ENCODE data around the gene SPEG.

The SPEG gene

DNA sequence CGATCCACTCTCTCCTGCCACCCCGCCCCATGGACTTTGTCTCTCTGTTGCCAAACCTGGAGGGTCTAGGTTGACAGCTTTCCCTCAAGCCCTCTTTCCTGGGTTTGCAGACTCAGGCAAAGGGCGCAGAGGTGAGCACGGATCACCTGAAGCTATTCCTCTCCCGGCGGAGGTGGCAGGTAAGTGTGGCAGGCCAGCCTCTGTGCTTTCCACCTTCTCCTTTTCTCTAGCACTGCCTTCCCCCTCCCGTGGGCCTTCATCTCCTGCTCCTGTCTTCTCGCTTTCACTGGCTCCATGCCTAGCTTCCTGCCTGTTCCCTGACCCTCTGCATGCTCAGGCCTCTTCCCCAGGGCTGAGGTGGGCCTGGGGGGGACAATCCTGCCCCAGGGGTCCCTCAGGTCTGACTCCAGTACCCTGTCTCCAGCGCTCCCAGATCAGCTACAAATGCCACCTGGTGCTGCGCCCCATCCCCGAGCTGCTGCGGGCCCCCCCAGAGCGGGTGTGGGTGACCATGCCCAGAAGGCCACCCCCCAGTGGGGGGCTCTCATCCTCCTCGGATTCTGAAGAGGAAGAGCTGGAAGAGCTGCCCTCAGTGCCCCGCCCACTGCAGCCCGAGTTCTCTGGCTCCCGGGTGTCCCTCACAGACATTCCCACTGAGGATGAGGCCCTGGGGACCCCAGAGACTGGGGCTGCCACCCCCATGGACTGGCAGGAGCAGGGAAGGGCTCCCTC lies 48.2 kb downstream of the SPEG start:
- no peak for DNase-seq

DNA sequence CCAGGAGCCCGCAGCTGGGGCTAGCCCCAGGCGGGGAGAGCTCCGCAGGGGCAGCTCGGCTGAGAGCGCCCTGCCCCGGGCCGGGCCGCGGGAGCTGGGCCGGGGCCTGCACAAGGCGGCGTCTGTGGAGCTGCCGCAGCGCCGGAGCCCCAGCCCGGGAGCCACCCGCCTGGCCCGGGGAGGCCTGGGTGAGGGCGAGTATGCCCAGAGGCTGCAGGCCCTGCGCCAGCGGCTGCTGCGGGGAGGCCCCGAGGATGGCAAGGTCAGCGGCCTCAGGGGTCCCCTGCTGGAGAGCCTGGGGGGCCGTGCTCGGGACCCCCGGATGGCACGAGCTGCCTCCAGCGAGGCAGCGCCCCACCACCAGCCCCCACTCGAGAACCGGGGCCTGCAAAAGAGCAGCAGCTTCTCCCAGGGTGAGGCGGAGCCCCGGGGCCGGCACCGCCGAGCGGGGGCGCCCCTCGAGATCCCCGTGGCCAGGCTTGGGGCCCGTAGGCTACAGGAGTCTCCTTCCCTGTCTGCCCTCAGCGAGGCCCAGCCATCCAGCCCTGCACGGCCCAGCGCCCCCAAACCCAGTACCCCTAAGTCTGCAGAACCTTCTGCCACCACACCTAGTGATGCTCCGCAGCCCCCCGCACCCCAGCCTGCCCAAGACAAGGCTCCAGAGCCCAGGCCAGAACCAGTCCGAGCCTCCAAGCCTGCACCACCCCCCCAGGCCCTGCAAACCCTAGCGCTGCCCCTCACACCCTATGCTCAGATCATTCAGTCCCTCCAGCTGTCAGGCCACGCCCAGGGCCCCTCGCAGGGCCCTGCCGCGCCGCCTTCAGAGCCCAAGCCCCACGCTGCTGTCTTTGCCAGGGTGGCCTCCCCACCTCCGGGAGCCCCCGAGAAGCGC lies 49.1 kb downstream of the SPEG start:
- no peak for DNase-seq

DNA sequence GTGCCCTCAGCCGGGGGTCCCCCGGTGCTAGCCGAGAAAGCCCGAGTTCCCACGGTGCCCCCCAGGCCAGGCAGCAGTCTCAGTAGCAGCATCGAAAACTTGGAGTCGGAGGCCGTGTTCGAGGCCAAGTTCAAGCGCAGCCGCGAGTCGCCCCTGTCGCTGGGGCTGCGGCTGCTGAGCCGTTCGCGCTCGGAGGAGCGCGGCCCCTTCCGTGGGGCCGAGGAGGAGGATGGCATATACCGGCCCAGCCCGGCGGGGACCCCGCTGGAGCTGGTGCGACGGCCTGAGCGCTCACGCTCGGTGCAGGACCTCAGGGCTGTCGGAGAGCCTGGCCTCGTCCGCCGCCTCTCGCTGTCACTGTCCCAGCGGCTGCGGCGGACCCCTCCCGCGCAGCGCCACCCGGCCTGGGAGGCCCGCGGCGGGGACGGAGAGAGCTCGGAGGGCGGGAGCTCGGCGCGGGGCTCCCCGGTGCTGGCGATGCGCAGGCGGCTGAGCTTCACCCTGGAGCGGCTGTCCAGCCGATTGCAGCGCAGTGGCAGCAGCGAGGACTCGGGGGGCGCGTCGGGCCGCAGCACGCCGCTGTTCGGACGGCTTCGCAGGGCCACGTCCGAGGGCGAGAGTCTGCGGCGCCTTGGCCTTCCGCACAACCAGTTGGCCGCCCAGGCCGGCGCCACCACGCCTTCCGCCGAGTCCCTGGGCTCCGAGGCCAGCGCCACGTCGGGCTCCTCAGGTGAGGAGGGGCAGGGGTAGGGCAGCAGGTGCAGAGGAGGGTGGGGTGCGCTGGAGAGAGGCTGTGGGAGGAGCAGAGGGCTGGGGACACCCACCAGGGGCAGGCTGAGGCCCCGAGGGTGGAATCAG lies 49.9 kb downstream of the SPEG start:
- no peak for DNase-seq

DNA sequence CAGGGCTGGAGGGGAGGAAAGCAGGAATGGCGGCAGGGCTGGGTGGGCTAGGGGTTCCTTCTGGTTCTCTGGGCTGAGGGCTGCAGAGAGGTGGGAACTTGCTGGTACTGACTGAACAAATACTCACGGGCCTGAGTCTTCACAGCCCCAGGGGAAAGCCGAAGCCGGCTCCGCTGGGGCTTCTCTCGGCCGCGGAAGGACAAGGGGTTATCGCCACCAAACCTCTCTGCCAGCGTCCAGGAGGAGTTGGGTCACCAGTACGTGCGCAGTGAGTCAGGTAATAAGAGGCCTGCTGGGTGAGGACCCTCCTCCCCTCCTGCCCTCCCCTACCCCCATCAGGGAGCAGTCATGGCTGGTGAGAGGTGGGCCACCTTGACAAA lies 50.5 kb downstream of the SPEG start:
- no peak for DNase-seq

DNA sequence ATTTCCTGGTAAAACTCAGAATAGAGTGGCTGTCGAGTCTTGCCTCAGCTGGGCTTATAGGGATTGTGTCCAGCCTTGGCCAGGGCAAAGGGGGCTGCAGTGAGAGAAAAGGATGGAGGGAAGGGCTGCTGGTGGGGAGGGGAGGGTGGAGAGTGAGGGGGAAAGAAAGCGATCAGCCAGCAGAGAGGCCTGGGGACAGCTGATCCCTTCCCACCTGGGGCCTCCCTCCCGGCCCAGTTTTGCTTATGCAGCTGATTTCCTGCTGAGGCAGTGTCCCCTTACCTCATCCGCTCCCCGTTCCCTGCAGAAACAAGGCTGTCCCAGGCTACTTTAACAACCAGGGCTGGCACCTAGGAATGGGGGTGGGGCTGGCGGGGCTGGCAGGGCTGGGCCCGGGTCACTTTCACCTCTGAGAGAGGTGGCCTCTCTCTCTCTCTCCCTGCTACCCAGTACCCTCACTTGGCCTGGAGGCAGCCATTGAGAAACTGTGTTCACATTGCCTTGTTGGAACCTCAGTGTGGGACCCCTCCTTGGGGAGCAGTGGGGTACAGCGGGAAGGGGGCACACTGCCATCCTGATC lies 51.8 kb downstream of the SPEG start:
- DNase-seq: no peak

DNA sequence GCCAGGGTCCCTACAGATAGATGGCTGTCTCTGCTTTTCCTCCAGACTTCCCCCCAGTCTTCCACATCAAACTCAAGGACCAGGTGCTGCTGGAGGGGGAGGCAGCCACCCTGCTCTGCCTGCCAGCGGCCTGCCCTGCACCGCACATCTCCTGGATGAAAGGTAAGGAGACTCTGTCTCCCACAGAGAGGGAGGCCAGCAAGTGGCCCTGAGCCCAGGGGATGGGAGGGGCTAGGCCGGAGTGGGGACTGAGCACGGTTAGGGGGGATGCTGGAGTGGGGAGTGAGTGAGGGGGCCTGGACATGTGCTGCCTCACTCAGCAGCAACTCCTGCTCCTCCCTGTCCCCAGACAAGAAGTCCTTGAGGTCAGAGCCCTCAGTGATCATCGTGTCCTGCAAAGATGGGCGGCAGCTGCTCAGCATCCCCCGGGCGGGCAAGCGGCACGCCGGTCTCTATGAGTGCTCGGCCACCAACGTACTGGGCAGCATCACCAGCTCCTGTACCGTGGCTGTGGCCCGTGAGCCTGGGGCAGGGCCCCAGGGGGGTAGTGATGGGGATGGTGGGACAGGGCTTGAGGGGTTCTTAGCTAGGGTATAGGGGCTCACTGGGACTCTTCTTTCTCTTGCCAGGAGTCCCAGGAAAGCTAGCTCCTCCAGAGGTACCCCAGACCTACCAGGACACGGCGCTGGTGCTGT lies 53.7 kb downstream of the SPEG start:
- no peak for DNase-seq

DNA sequence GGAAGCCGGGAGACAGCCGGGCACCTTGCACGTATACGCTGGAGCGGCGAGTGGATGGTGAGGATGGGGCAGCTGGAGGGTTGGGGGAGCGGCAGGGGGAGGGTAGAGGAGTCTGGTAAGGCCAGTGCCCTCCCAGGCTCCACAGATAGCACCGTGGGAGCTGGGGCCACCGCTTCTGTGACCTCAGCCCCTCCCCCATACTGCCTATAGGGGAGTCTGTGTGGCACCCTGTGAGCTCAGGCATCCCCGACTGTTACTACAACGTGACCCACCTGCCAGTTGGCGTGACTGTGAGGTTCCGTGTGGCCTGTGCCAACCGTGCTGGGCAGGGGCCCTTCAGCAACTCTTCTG lies 54.2 kb downstream of the SPEG start:
- DNase-seq: no peak

DNA sequence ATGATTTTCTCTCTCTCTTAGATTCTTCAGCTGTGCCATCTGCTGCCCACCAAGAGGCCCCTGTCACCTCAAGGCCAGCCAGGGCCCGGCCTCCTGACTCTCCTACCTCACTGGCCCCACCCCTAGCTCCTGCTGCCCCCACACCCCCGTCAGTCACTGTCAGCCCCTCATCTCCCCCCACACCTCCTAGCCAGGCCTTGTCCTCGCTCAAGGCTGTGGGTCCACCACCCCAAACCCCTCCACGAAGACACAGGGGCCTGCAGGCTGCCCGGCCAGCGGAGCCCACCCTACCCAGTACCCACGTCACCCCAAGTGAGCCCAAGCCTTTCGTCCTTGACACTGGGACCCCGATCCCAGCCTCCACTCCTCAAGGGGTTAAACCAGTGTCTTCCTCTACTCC lies 54.7 kb downstream of the SPEG start:
- DNase-seq: no peak

DNA sequence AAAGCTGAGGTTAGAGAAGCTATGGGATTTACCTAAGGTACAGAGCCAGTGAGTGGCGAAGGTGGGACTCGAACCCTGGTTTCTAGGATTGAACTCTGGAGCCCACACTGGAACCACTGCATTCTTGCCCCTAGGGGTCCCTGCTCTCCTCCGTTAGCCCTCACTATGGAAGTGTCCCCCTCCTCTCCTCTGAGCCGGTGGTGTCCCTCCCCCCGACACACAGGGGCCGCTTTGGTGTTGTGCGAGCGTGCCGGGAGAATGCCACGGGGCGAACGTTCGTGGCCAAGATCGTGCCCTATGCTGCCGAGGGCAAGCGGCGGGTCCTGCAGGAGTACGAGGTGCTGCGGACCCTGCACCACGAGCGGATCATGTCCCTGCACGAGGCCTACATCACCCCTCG lies 55.5 kb downstream of the SPEG start:
- DNase-seq: no peak

DNA sequence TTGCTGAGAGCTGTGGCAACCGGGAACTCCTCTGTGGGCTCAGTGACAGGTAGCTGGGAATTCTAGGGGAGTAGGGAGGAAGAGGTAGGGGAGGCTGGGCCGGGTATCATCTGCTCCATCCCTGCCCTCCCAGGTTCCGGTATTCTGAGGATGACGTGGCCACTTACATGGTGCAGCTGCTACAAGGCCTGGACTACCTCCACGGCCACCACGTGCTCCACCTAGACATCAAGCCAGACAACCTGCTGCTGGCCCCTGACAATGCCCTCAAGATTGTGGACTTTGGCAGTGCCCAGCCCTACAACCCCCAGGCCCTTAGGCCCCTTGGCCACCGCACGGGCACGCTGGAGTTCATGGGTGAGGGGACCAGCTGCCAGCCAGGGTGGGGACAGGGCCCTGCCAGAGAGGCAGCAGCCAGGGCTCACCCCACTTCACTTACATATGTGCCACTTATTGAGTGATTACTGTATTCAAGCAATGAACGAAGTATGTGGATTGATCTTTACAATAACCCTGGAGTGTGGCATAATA lies 56.0 kb downstream of the SPEG start:
- no peak for DNase-seq

DNA sequence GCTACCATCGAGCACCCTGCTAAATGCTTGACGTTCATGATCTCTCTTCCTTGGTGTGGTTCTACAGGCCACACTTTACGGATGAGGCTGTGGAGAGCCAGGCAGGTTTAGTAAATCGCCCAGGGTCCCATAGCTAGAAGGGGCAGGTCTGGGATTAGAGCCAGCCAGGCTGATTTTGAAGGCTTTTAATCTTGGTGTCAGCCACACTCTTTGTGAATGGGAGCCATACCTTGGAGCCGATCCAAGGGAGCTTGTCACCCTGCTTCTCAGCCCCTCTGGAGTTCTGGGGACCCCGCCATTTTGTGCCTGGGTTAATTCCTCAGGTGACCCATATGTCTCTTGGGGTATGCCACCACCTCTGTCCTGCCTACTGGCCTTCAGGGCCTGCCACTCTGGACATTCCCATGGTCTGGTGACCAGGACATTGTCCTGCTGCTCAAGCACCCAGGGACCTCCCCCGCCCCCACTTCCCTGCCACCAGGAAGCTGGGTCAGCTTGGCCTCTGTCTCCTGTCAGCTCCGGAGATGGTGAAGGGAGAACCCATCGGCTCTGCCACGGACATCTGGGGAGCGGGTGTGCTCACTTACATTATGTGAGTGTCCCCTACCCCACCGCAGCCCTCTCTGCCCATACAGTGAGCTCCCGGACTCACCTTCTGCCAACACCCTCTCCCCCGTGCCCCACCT lies 56.8 kb downstream of the SPEG start:
- DNase-seq: no peak

DNA sequence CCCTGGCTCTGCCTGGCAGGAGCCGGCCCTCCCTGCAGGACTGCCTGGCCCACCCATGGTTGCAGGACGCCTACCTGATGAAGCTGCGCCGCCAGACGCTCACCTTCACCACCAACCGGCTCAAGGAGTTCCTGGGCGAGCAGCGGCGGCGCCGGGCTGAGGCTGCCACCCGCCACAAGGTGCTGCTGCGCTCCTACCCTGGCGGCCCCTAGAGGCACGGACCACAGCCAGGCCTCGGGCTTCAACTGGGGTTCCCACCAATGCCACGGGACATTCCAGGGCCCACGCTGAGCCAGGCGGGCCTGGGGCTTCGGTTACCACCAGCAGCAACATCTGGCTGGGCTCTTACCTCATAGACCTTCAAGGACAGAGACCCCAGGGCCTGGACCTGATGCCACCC lies 57.9 kb downstream of the SPEG start:
- DNase-seq: no peak

DNA sequence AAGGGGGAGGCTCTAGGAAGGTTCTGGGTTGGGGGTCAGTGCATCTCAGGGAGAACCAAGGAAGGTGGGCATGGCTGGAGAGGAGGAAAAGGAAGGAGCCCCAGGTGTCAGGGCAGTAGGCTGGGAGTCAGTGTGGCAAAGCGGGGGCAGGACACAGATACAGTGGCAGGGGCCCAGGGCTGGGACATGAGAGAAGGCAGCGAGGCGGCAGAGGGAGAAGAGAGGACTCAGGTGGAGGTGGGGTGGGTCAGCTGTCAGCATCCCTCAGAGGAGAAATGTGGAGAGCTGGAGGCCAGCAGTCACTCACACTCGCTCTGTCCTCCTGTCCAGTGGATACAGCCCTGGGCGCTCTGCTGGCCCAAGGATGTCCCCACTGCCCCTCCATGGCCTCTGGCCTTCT lies 58.4 kb downstream of the SPEG start:
- DNase-seq: no peak

DNA sequence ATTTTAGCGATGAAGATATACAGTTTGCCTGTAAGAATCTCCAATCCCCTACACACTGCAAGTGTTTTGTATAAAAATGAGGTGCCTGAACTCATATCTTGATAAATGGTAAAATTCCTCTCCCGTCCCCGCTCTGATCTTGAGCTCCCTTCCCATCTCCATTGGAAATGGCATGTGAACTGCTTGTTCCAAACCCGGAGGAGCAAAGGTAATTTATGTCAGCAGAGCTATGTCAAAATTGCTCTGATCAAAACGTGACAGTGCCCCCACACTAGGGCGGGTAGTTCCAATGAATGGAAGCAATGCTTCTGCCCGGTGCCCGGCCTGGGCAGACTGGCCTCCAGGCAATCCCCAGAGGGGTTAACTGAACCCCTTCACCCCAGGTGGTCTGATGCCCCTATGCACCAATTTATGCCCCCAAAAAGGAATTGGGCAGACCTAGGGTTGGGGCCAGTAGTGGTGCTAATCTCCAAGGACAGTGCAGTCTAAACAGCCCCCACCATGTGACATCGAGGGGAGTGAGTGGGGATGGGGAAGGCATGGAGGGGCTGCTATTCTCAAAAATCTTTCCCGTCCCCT lies 60.4 kb downstream of the SPEG start:
- no peak for DNase-seq

DNA sequence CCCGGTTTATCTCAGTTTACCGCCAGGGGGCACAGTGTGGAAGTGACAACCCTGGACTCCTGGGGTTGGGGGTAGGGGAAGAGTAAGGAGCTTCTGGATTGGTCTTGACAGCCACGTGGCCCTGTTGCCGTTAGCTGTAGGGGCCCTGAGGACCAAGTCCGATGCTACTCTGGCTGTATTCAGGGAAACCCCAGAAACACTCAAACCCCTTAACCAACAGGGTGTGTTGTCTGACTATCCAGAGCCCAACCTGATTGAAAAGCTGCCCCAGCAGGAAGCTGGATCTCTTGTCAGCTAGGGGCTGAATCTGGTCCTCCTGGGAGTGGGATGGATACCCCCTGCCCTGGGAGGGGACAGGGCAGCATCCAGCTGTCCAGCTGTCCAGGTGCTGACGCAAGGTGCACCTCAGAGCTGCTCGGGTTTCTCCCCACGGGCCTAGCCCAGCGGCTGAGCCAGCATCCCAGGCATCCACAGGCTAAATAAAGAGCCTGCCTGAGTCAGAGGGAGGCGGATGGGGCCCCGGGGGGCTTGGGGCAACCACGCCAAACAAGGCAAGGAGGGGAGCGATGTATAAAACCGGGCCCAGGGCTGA lies 61.0 kb downstream of the SPEG start:
- DNase-seq: no peak

DNA sequence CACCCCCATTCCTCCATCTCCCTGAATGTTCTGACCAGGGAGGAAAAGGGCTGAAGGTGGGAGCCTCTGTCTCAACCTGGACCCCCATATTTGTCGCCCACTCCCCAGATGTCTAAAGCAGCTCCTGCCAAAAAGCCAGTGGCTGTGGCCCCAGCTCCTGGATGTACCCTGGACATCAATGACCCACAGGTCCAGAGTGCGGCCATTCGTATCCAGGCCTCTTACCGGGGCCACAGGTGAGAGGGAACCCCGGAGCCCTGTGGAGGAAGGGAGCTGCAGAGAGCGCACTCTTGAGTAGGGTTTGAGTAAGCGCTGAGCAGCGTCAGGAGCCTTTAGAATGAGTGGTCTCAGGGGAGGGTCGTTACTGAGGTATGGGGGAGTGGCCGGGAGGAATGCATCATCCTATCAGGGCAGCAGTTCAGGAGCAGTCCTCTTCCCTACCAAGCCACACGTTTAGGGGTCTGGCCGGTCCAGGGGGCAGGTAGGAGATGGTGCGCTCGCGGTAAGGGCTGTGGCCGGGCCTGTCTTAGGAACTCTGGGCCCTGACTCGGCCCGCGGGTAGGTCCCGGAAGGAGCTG lies 61.7 kb downstream of the SPEG start:
- DNase-seq: no peak

DNA sequence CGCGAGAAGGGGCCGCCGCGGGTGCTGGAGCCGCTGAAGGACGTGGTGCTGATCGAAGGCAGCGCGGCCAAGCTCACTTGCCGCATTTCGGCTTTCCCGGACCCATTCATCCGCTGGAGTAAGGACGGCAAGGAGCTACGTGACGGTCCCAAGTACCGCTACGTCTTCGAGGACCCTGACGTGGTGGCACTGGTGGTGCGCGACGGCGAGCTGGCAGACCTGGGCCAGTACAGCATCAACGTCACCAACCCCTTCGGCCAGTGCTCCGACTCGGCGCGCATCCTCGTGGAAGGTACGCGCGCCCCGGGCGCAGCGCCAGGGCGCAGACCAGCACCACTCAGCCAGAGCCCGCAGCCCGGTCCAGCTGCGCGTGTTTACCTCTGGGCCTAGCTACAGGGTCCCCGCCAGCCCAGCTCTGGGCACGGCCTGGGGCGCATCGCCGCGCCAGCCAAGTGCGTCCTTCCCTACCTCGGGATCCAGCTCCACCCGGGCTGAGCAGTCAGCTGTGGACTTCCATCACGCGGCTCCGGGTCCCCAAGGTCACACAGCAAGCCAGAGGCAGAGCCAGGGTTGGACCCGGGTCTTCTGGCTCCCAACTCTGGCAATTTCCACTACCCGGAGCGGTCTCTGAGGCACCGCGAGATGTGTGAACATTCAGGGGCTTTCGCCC lies 62.3 kb downstream of the SPEG start:
- no peak for DNase-seq

DNA sequence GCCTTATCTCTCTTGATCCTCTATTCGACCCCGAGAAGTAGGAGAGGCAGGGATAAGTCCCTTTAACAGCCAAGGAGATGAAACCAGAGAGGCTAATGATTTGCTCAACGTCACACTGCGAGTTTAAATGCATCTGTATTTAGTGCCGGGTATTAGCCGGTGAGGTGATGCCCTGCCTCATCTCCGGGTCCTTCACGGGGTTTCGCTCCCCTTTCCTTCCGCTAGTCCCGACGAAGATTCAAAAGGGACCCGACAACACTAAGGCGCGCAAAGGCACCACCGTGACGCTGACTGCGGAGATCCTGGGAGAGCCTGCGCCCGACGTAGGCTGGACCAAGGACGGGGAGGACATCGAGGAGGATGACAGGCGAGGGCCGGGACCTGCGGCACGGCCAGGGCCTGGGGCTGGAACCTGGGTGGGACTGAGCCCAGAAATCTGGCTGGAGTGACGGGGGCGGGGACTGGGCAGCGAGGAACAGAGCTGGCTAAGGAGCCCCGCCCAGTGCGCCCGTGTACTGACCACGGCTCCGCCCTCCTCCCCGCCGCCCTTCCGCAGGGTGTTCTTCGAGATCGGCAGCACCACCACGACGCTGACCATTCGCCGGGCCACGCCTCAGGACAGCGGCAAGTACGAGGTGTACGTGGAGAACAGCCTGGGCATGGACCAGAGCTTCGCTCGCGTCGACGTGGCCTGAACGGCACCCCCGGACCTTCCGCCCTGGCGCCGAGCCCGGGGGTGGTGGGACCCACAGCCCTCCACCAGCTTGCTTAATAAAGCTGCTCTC lies 63.0 kb downstream of the SPEG start:
- peak; percentile 36 for DNase-seq

Measured in T1000 (cell line).